A549 (cell line): ENCODE results near the gene PDCD6IP. TPM values are rescaled to one million over a fixed set of nuclear protein-coding genes. Genes with fewer than 3 reads are reported as not detected.

Experiments used
- ATAC-seq, 2 experiments: fragments of 200-7000 bp in 1 of 2; fragments of >200 bp in 1 of 2; cut with Nextera tagmentation in 1 of 2; cut with Tn5 transposase in 1 of 2; 3 replicates each; pipeline versions ENCODE4 v1.8.0 to v1.9.1; 2018 to 2020; ENCODE audit warnings: mild to moderate bottlenecking in 1 of 2, moderate library complexity in 1 of 2
- CTCF ChIA-PET: fragments of 300-600 bp; sonication (Branson Sonifier 250); formaldehyde crosslinking; extraction: SDS; loops from one replicate; lab custom pipeline; 2021; ENCODE audit warnings: antibody characterized with exemption, inconsistent platforms; lab: Yijun Ruan, JAX
- POLR2A ChIA-PET: fragments of 350-600 bp; formaldehyde crosslinking; extraction: SDS; loops from one replicate; lab custom pipeline; 2021; ENCODE audit warnings: antibody characterized with exemption, inconsistent platforms; lab: Yijun Ruan, JAX
- DNase-seq, 2 experiments: peaks; one replicate each; pipeline versions ENCODE4 v3.0.0 to v3.0.0-alpha.2; 2011 to 2016; ENCODE audit warnings: low read depth in 1 of 2, low spot score in 1 of 2
- FAIRE-seq: peaks from 2 replicates; lab custom pipeline; 2011; peaks lifted over from hg19 to GRCh38; lab: Jason Lieb, UNC
- H3K27ac ChIP-seq, 2 experiments: fragments of >200 bp; sonication (Bioruptor Twin); formaldehyde crosslinking; 3 replicates each; pipeline ENCODE4 v1.5.1; 2016 to 2017
- H3K4me1 ChIP-seq: fragments of >200 bp; sonication (Bioruptor Twin); formaldehyde crosslinking; 3 replicates; pipeline ENCODE4 v1.6.1; 2016
- H3K4me2 ChIP-seq: fragments of >200 bp; sonication (Bioruptor Twin); formaldehyde crosslinking; 3 replicates; pipeline ENCODE4 v1.6.1; 2016
- H3K4me3 ChIP-seq: fragments of >200 bp; sonication (Bioruptor Twin); formaldehyde crosslinking; 3 replicates; pipeline ENCODE4 v1.5.1; 2016
- H3K9me3 ChIP-seq: fragments of >200 bp; sonication (Bioruptor Twin); formaldehyde crosslinking; 3 replicates; pipeline ENCODE4 v1.6.1; 2016
- BHLHE40 ChIP-seq: IDR thresholded peaks from 2 replicates; pipeline ENCODE4 v1.6.1; 2012; ENCODE audit warnings: low read depth, low read length, inconsistent platforms
- EHMT2 ChIP-seq: fragments of 200-600 bp; sonication (generic); IDR thresholded peaks from 2 replicates; pipeline ENCODE4 v1.6.1; 2016; ENCODE audit warnings: antibody characterized with exemption, low read depth, mild to moderate bottlenecking, moderate library complexity
- ELK1 ChIP-seq: fragments of 150-350 bp; IDR thresholded peaks from 2 replicates; pipeline ENCODE4 v1.6.1; 2014; ENCODE audit warnings: low read depth, mild to moderate bottlenecking, low read length
- EP300 ChIP-seq, 2 experiments: fragments of >200 bp; sonication (Bioruptor Twin); formaldehyde crosslinking; IDR thresholded peaks; 2 replicates in 1 of 2; 3 replicates in 1 of 2; pipeline ENCODE4 v1.6.1; 2016 to 2017
- FOSL2 ChIP-seq, 2 experiments: fragments of 450-650 bp in 1 of 2; fragments of >200 bp in 1 of 2; sonication (Bioruptor Twin) in 1 of 2; formaldehyde crosslinking; IDR thresholded peaks; 2 replicates each; pipeline versions ENCODE4 v1.5.0 to v1.6.1; 2016 to 2020; ENCODE audit warnings: mild to moderate bottlenecking in 1 of 2, moderate library complexity in 1 of 2
- KDM5A ChIP-seq: fragments of 200-600 bp; sonication (generic); IDR thresholded peaks from 2 replicates; pipeline ENCODE4 v1.6.1; 2016; ENCODE audit warnings: antibody characterized with exemption, mild to moderate bottlenecking
- MAX ChIP-seq: IDR thresholded peaks from 2 replicates; pipeline ENCODE4 v1.6.1; 2012
- NFE2L2 ChIP-seq: fragments of 150-350 bp; conservative IDR thresholded peaks from 2 replicates; pipeline ENCODE4 v1.6.1; 2014; ENCODE audit warnings: low read length
- NPAS2 ChIP-seq: fragments of 250-450 bp; sonication (Bioruptor Pico); IDR thresholded peaks from 2 replicates; pipeline ENCODE4 v1.8.0; 2022; ENCODE audit warnings: mild to moderate bottlenecking, moderate library complexity, borderline replicate concordance
- PHF8 ChIP-seq: fragments of 200-600 bp; sonication (generic); IDR thresholded peaks from 2 replicates; pipeline ENCODE4 v1.6.1; 2016; ENCODE audit warnings: low read depth, mild to moderate bottlenecking, antibody characterized with exemption, moderate library complexity, borderline replicate concordance
- POLR2A ChIP-seq: IDR thresholded peaks from 2 replicates; pipeline ENCODE4 v1.6.1; 2012; ENCODE audit warnings: mild to moderate bottlenecking, low read length
- POLR2AphosphoS2 ChIP-seq: conservative IDR thresholded peaks from 2 replicates; pipeline ENCODE4 v1.6.1; 2012; ENCODE audit warnings: low read length, improper control_type of control experiment, inconsistent platforms
- RAD21 ChIP-seq, 2 experiments: fragments of >200 bp in 1 of 2; sonication (Bioruptor Twin) in 1 of 2; formaldehyde crosslinking in 1 of 2; IDR thresholded peaks in 1 of 2; conservative IDR thresholded peaks in 1 of 2; 2 replicates in 1 of 2; 3 replicates in 1 of 2; pipeline ENCODE4 v1.6.1; 2012 to 2018; ENCODE audit warnings: inconsistent platforms in 1 of 2
- REST ChIP-seq: fragments of 200-600 bp; sonication (generic); IDR thresholded peaks from 2 replicates; pipeline ENCODE4 v1.6.1; 2016; ENCODE audit warnings: antibody characterized with exemption, mild to moderate bottlenecking, moderate library complexity
- RNF2 ChIP-seq: fragments of 200-600 bp; sonication (generic); IDR thresholded peaks from 2 replicates; pipeline ENCODE4 v1.6.1; 2016; ENCODE audit warnings: low read depth, mild to moderate bottlenecking, antibody characterized with exemption, moderate library complexity, borderline replicate concordance
- SMC3 ChIP-seq: fragments of >200 bp; sonication (Bioruptor Twin); formaldehyde crosslinking; IDR thresholded peaks from 3 replicates; pipeline ENCODE4 v1.6.1; 2018; ENCODE audit warnings: inconsistent platforms
- WGBS: methylation state at CpG from one replicate; pipeline ENCODE4 v1.1.6; 2017; ENCODE audit errors: missing lambda C conversion rate; 5-methylcytosine and 5-hydroxymethylcytosine counted together
- polyA plus RNA-seq, 4 experiments: library from polyadenylated mRNA; depleted of rRNA in 3 of 4; stranded (reverse); fragments of >200 nt; fragmentation: RNase III in 1 of 4; extraction: RNeasy Plus Mini Kit Qiagen cat#74134 plus additional on column Dnase treatment in 1 of 4; gene quantifications; 2 replicates in 3 of 4; 3 replicates in 1 of 4; pipeline ENCODE4 v1.2.3, GENCODE V29; 2011 to 2017
- TF ChIP-seq, protein P1 (sequence below): fragments of >200 bp; sonication (Bioruptor Twin); formaldehyde crosslinking; IDR thresholded peaks from 3 replicates; pipeline ENCODE4 v1.5.1; 2016

The PDCD6IP gene
- polyA plus RNA-seq, 2 of the 4 experiments (the other 2 are of a cell fraction): 145 to 221 TPM

GRCh38 chr3:33881156-33882064 is 83.0 kb downstream of the PDCD6IP start:
- Histone ChIP-seq H3K27ac (no peak overlapping the region), H3K9me3 (no peaks in the 10 kb centered on the region), H3K4me2 (no peak overlapping the region), H3K4me1 (peaks cover 6% of the 10 kb centered on the region; the same call in 1 of the 3 replicates), H3K4me3 (no peak overlapping the region)
- CTCF ChIA-PET: interaction anchor here (0.9 to 8.1 kb wide), 6 partner anchors 35 to 809 kb away, joined by 3 to 116 read pairs (median 4); no protein-coding TSS in a partner anchor
- TF ChIP-seq REST (no peak), BHLHE40 (no peak), KDM5A (no peak), POLR2A (no peak), POLR2AphosphoS2 (no peak), NFE2L2 (no peak), PHF8 (no peak), EP300 (IDR thresholded peaks at IDR 0.05) (no peak), MAX (no peak), RNF2 (no peak), EHMT2 (no peak)
- FAIRE-seq (no peak), DNase-seq (no peak), ATAC-seq (peak in 1 of 2 experiments; percentile 30; a peak in 3 of 6 replicates)
- POLR2A ChIA-PET: no interaction called here
- 75% methylated on average over 14 of the region's 14 CpGs for WGBS

DNA sequence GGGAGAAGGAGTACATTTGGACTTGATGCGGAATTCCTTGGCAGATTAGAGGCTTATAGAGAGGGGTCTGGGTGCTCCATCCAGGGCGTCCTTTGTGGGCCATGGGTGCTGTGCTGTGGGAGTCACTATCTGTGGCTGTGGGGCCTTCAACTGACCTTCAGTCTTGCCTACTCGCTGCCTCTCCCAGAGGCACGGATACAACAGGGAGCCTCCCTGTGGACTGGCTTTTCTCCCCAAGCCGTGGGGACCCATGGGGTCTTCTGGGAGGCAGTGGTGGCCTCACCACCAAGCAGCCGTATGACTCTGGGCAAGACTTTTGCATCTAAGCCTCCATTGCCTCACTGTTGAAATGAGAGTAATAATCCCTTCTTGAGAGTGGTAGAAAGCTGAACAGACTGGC is 83.9 kb downstream of the PDCD6IP start:
- ATAC-seq (peak; percentile 8 to 35; a peak in 3 of 6 replicates), DNase-seq (no peak), FAIRE-seq (no peak)
- 45% methylated on average over 6 of the region's 6 CpGs for WGBS
- Histone ChIP-seq H3K9me3 (no peaks in the 10 kb centered on the region), H3K27ac (no peak overlapping the region), H3K4me2 (no peak overlapping the region), H3K4me1 (peaks cover 6% of the 10 kb centered on the region; the same call in 1 of the 3 replicates), H3K4me3 (no peak overlapping the region)
- ChIA-PET POLR2A (no interaction called here), CTCF (interaction anchor here (1.1 to 8.1 kb wide), 9 partner anchors 11 to 1778 kb away, joined by 3 to 116 read pairs (median 15); no protein-coding TSS in a partner anchor)
- TF ChIP-seq ELK1 (no peak), NPAS2 (CRISPR knock-in tag) (no peak)

DNA sequence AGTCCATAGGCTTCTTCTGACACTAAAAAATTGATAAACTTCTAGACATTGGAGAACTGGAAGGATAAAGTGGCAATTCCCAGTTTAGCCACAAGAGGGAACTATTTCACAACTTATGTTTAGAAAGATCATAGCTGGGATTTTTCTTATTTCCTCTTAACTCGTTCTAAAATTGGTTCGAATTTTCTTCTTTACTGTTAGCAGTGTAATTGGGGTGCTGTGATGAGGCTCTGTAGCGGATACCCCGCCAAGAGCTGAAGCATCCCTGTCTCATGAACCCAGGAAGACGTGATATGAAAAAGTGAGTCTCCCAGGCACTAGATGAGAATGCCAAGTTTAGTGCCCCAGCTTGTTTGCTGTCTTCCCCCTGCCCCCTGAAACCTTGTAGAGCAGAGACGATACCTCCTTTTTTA is 85.1 kb downstream of the PDCD6IP start:
- H3K9me3 ChIP-seq: no peaks in the 10 kb centered on the region
- WGBS: 7% methylated on average over 6 of the region's 6 CpGs
- H3K27ac ChIP-seq: peak overlapping the region; percentile 2 to 52; a peak in 2 of 6 replicates
- FAIRE-seq (peak; percentile 85), DNase-seq (peak; percentile 21 to 33), ATAC-seq (peak in 1 of 2 experiments; percentile 44; a peak in 2 of 6 replicates)
- H3K4me2 ChIP-seq: peak overlapping the region; percentile 66
- TF ChIP-seq SMC3 (peak; percentile 81), RAD21 (conservative IDR thresholded peaks at IDR 0.05 in 1 of 2, IDR thresholded peaks at IDR 0.05 in 1 of 2) (peak; percentile 85 to 95), FOSL2 (IDR thresholded peaks at IDR 0.05) (no peak), FOSL2 (CRISPR knock-in tag; IDR thresholded peaks at IDR 0.05) (no peak)
- TF ChIP-seq, protein P1, sequence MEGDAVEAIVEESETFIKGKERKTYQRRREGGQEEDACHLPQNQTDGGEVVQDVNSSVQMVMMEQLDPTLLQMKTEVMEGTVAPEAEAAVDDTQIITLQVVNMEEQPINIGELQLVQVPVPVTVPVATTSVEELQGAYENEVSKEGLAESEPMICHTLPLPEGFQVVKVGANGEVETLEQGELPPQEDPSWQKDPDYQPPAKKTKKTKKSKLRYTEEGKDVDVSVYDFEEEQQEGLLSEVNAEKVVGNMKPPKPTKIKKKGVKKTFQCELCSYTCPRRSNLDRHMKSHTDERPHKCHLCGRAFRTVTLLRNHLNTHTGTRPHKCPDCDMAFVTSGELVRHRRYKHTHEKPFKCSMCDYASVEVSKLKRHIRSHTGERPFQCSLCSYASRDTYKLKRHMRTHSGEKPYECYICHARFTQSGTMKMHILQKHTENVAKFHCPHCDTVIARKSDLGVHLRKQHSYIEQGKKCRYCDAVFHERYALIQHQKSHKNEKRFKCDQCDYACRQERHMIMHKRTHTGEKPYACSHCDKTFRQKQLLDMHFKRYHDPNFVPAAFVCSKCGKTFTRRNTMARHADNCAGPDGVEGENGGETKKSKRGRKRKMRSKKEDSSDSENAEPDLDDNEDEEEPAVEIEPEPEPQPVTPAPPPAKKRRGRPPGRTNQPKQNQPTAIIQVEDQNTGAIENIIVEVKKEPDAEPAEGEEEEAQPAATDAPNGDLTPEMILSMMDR: peak; percentile 94
- peaks cover 6% of the 10 kb centered on the region; the same call in 1 of the 3 replicates for H3K4me1 ChIP-seq
- peak overlapping the region; percentile 14; the same call in 2 of the 3 replicates for H3K4me3 ChIP-seq
- ChIA-PET POLR2A (interaction anchor here (0.6 kb wide), 1 partner anchor 1602 kb away, joined by 3 read pairs; no protein-coding TSS in a partner anchor), CTCF (interaction anchor here (0.6 to 8.1 kb wide), 43 partner anchors 9 to 1945 kb away, joined by 3 to 116 read pairs (median 4); no protein-coding TSS in a partner anchor)
